Fibroblast of skin of left quadriceps (primary cell): ENCODE data around the gene CLCN6.

Experiments used
- DNase-seq, 2 experiments: peaks; one replicate each; pipeline ENCODE4 v3.0.0-alpha.2; 2013; ENCODE audit warnings: low read depth in 2 of 2

CLCN6 gene

DNA sequence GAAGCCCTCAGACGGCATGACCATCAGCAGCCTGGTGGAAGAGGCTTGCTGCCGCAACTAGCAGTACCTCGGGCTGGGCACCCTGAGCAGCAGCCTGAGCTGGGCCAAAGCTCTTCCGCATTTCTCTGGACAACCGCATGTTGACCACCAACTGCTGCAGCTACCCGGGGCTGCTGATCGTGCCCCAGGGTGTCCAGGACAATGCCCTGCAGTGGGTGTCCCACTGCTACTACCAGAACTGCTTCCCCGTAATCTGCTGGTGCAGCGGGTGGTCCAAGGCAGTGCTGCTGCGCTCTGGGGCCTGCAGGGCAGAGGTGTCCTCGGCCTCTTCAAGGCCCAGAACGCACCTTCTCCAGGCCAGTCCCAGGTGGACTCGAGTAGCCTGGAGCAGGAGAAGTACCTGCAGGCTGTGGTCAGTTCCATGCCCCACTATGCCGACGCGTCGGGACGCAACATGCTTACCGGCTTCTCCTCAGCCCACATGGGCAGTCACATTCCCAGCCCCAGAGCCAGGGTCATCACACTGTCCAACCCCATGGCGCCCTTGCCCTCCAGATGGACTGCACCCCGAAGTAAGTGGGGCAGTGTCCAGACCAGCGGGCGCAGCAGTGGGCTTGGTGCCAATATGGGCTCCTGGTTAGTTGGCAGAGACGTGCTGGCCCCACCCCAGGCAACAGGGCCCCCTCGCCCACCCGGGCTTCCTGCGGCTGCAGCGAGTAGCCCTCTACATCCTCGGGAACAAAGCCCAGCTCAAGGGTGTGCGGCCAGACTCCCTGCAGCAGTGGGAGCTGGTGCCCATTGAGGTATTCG, 72.3 kb downstream of the CLCN6 start:
- DNase-seq = no peak

DNA sequence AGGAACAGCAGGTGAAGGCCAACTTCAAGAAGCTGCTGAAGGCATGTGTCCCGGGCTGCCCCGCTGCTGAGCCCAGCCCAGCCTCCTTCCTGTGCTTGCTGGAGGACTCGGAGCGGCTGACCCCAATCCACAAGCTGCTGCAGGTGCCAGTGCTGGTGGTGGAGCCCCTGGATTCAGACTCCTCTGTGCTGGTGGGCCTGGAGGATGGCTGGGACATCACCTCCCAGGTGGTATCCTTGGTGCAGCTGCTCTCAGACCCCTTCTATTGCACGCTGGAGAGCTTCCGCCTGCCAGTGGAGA, 72.8 kb downstream of the CLCN6 start:
- no peak for DNase-seq

DNA sequence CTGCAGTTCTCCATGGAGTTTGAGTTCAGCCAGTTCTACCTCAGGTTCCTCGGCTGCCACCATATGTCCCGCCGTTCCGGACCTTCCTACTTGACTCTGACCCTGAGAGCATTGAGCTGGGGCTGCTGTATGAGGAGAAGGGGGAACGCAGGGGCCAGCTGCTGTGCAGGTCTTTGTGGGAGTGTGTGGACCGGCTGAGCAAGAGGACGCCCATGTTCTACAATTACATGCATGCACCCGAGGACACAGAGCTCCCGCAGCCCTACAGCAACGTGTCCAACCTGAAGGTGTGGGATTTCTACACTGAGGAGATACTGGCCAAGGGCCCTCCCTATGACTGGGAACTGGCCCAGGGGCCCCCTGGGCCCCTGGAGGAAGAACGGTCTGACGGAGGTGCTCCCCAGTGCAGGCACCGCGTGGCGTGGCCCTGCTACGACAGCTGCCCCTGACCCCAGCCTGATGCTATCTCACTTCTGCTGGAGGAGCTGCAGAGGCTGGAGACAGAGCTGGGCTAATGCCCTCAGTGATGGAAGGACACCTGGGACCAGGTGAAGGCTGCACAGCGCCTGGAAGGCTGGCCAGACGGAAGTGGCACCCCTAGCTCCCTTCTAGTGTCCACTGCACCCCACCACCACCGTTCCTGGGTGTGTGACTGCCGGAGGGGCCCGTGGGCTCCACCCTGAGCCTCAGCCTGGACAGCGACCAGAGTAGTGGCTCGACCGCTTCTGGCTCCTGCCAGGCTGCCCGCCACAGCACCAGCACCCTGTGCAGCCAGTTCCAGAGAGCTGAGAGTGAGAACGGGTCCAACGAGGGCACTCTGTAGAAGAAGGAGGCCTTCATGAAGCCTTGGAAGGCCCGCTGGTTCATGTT, 73.6 kb downstream of the CLCN6 start:
- no peak for DNase-seq

DNA sequence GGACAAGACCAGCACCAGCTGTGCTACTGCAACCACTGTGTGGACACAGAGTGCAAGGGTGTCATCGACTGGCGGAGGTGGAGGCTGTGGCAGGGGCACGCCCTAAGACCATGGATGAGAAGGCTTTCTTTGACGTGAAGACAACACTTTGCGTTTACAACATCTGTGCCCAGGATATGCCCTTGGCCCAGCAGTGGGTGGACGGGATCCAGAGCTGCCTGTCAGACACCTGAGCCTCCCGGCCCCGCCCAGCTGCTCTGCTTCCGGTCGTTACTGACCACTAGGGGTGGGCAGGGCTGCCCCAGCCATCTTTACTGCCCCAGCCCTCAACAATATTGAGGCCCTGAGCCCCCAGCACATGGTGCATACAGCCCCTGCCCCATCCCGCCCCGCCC, 74.2 kb downstream of the CLCN6 start:
- DNase-seq = no peak

DNA sequence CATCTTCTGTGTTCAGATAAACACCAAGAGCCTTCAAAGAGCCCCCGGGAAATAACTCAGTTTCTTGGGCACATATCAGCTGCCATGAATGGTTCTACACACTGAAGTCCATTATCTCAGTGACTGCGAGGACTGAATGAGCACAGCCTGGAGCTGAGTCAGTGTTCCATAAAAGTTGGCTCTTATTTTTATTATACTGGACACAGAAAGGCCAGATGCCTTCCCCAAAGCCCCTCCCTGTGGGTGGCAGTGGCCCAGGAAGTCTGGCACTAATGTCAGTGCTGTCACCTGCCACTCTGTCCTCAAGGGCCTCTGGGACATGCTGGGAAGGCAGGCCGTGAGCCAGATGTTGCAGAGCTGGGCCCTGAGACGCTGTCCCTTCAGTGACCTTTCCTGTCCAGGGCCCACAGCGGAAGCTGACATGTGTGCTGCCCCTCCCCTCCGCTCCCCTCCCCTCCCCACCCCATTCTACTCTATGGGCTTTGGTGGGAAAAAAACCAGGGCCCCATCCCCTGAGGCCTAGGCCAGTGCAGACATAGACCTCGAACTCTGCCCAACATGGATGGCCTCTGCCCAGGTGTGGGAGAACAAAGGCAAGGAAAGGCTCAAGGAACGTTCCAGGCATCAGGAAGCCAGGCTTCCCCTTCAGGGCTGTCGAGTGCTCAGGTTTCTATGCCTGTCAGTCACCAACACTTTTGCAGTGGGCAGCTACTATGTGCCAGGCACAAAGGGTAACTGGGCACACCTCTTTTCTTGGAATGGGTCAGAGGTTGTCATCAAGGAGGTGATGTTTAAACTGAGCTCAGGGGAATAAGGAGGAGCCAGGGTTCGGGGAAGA, 75.1 kb downstream of the CLCN6 start:
- DNase-seq = no peak

DNA sequence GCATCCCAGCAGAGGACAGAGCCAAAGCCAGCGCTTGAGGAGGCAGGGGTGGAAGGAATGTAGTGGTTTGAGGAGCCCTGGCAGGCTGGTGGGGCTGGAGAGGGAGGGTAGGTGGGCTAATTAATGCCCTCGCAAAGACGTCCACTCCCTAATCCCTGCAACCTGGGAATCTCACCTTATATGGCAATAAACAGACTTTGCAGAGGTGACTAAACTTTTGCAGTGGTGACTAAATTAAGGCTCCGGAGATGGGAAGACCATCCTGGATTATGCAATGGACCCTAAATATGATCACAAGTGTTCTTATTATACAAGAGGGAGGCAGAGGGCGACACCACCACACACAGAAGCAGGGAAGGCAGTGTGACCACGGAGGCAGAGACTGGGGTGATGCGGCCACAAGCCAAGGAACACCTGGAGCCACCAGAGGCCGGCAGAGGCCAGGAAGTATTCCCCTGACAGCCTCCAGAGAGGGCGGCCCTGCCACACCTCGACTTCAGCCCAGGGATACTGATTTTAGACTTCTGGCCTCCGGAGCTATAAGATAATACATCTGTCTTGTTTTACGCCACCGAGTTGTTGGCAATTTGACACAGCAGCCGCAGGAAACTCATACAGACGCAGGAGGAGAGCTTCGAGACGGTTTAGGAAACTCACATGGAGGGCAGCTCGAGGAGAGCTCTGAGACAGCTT, 75.9 kb downstream of the CLCN6 start:
- no peak for DNase-seq

DNA sequence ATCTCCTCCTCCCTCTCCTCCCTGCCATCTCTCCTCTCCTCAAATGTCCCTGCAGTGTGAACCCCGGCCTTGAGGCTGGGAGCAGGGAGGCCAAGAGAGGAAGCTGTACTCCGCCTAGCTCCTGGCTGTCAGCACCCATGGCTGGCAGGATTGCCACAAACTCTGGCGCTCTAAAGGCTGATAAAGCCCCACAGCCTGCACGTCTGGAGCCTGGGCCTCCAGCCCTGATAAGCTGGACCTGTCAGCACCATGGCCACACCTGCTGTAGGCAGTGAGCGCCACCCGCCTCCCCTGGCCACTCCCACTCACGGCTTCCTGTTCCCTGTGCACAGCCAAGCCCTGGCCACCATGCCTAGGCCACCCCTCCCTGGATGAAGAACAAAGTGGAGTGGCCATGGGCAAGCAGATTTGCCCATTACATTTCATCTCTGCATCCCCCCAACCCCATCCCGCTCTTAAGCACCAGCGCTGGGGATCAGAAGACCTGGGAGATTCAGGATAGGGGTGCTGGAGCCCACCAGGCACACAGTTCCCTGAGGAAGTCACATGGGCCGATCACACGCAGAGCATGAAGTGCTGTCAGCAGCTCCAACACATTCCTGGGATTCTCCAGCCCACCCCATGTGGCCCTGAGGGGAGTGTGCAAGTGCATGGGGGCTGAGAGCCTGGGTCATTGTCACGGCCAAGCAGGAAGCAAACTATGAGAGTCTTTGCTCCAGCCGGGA, 77.0 kb downstream of the CLCN6 start:
- no peak for DNase-seq

DNA sequence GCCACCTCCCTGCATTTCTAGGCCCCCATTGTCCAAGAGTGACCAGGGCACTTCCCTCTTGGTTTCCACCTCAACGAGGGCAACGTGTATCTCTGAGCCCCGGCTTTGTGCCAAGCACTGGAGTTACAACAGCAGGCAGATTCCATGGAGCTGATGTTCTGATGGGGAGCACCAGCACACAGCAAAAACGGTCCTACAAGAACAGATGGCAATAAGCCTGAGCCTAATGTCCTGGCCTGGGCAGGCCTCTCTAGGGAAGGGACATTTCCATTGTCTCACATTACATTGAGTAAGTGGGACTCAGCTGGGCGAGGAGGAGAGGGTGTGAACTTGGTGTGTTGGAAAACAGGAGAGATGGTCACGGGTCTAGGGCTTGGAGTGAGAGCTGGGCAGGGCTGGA, 79.9 kb downstream of the CLCN6 start:
- no peak for DNase-seq

DNA sequence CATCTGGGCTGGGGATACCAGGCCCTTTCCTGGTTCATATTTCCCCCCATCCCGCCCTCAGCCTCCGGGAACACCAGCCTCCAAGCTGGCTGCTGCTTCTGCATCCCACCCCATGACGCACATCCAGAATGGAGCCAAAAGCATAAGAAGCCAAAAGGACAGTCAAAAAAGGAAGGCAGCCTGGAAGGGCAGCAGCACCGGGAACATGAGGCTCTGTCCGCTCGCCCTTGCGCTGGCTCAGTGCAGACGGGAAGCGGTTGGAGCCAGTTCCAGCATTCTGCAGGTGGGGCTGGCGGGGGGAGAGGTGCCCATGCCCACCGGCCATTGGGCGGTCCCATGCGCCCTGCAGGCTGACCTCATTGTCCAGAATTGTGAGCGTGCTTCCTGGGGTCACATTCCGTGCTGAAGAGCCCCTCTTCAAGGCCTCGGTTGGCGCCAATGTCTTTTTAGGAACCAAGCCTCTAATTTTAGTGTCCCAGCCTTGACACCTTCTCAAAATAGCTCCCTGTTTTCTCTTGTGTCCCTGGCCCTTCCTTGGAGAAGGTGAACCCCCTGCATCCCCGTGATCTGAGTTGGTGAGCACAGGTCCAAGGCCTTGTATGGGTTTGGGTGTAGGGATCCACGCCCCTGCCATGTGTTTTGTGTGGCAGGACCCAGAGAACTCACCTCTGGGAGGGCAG, 81.1 kb downstream of the CLCN6 start:
- DNase-seq = no peak

DNA sequence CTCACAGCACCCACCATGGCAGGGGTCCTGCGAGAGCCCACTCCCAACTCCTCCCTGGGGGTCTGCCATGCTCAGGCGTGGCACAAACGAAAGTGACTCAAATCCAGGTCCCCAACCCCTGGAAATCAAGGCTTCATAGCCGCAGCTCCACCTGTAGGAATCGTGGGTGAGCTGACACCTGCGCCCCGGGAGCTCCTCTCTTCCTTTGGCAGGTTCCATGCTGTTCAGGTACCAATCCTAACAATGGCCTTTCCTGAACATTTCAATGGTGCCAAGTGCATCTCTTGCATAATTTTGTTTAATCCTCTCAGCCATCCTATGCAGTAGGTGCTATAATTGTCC, 81.6 kb downstream of the CLCN6 start:
- no peak for DNase-seq

DNA sequence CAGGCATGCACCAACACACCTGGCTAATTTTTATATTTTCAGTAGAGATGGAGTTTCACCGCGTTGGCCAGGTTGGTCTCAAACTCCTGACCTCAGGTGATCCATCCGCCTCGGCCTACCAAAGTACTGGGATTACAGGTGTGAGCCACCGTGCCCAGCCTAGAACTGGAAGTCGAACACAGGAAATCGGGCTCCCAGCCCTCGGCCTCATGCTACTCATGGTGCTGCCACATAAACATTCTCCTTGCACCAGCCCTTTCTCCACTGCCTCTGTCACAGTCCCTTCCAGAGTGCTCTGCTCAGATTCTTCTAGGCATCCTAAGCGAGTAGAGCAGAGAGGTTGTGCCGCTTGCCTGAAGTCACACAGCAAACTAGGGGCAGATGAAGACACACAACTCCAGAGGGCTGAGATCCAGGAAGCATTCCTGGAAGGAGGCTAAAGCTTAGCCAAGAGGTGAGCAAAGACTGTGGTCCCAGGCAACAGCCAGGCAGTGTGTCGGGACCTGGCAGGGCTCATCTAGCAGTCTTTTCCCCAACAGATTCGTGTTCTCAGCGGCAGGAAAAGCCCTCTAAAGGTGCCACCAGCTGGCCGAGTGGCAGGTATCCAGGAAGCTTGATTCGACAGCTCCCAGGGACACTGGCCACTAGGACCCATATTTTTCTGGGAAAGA, 82.3 kb downstream of the CLCN6 start:
- no peak for DNase-seq

DNA sequence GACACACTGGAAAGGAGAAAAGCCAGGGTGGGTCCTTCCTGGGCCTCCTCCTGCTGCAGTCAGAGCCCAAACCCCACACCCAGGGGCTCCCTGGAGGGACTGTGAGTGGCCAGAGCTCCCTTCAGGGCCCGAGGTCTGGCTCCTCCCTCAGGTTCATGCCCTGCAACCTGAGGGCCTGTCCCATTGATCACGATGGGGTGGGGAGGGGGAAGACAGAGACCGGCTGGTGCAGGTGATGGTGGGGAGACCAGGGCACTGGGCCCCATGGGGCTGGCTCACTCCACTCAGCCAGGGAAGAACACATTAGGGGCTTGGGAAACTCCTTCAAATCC, 82.9 kb downstream of the CLCN6 start:
- DNase-seq = no peak

DNA sequence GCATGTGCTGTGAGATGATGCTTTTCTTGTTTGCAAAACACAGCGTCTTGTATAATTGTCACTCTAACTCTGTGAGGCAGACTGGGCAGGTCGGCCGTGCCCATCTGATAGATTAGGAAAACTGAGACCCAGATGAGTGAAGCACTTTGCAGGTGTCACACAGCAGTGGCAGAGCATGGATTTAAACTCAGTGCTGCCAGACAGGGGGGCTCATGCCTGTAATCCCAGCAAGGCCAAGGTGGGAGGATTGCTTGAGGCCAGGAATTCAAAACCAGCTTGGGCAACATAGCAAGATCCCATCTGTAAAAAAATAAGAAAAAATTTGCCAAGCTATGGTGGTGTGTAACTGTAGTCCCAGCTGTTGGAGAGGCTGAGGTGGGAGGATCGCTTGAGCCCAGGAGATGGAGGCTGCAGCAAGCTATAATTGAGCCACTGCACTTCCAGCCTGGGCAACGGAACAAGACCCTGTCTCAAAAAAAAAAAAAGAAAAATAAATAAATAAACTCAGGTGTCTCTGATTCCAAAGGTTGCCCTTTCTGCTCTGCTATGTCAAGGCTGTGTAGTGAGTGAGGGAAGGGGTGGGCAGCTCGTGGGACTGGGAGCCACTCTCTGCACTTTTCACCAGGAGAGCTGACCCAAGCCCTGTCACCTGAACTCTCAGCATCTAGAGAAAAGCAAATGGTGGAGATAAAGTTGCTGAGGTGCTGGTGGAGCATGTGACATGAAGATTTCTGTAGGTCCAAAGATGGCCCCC, 85.6 kb downstream of the CLCN6 start:
- DNase-seq = no peak
